ENCODE measurements around the gene CFL2.

CFL2 gene

DNA sequence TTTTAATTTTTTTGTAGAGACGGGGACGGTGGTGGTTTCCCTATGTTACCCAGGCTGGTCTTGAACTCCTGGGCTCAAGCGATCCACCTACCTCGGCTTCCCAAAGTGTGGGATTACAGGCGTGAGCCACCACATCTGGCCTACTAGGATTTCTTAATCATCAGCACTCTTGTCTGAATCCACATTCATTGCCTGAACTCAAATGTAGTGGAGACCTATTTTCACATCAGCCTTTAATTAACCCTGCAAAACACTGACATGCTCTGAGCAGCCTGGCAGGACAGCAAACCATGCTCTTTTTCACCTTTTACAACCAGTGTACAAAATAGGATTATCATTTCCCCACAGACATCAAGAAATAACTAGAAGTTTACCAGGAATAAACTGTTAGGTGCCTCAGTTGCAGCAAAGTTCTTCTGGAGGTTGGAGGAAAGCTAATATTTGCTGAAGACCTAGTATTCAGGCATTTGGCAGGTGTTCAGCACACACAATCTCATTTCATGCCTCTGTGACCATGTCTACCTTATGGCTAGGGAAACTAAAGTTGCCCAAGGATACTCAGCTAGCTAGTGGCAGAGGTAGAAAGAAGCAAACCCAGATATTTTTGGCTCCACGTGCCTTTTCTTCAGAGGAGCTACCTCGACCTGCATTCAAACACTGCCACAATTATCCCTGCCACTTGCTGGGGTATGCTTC is 37.7 kb downstream of the CFL2 start:
- peak; percentile 13 for DNase-seq (ENCODE audit: low spot score)

DNA sequence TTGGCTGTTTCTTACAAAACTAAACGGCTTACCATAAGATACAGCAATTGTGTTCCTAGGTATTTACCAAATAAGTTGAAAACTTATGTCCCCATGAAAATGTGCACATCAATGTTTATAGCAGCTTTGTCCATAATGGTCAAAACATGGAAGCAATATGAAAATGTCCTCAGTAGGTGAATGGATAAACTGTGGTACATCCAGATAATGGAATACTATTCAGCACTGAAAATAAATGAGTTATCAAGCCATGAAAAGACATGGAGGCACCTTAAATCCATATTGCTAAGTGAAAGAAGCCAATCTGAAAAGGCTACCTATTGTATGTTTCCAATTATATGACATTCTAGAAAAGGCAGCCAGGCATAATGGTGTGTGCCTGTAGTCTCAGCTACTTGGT is 40.7 kb downstream of the CFL2 start:
- DNase-seq (ENCODE audit: low spot score), result no peak

DNA sequence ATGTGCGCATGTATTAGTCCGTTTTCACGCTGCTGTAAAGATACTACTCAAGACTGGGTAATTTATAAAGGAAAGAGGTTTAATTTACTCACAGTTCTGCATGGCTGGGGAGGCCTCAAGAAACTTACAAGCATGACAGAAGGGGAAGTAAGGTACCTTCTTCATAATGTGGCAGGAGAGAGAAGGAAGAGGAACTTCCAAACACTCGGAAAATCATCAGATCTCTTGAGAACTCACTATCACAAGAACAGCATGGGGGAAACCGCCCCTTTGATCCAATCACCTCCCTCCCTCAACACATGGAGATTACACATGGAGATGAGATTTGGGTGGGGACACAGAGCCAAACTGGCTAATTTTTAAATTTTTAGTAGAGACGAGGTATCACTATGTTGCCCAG is 42.7 kb downstream of the CFL2 start:
- DNase-seq (ENCODE audit: low spot score), result no peak

DNA sequence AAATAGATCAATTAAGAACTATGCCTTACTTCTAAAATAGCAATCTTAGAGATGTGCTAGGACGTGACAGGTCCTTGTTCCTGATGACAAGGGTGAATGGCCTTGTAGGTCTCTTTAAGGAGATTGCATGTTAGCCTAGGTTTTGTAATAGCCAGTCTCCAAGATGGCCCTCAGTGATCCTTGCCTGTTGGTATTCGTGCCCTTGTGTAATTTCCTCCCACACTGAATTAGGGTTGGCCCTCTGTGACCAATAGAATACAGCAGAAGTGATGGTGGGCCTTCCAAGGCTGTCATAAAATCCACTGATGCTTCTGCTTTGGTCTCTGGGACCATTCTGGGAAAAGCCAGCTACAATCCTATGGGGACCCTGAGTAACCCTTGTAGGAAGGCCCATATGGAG is 46.3 kb downstream of the CFL2 start:
- DNase-seq (ENCODE audit: low spot score), result no peak

- DNase-seq (ENCODE audit: low spot score), result no peak
Measured at GRCh38 chr14:34667007-34667406, 47.4 kb downstream of the CFL2 start.

DNA sequence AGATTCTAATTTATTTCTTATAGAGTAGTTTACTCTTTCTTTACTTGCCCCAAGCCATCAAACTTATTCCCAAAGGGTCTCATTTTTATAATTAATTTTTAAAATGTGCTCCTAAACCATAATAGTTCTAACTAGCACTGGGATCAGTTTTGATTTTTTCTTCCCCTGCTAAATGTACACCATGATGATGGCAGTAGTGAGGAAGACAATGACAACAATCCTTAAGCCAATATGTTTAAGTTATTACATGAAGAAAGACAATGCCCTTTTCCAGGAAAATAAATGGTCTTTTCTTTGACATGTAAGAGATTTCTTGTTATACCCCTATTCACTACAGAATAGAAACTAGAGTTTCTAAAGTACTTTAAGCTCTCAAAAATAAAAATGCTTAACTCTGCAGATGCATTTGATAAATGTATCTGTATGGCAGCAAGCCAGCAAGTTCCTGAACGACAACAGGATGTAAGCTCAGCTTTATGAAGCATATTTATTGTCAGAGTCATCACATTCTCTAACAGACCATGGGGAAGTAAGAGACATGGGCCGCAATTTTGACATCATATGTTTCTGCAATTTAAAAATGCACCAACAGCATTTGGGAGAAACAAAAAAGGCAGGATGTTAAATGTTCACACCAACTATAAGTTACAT is 48.5 kb downstream of the CFL2 start:
- DNase-seq (ENCODE audit: low spot score), result no peak

DNA sequence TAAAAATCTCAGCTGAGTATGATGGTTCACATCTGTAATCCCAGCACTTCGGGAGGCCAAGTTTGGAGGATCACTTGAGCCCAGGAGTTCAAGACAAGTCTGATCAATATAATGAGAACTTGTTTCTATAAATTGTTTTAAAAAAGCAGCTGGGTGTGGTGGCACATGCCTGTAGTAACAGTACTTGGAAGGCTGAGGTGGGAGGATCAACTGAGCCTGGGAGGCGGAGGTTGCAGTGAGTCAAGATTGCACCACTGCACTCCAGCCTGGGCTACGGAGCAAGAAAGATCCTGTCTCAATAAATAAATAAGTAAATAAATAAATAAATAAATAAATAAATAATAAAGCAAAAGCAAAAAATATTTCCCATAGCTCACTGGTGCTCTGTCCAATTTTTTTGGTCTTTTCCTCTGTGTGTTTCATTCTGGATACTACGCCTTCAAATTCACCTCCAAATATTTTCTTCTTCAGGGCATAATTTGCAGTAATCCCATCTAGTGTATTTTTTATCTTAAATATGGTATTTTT is 51.8 kb downstream of the CFL2 start:
- DNase-seq (ENCODE audit: low spot score), result no peak

GRCh38 chr14:34660796-34661195 is 53.6 kb downstream of the CFL2 start:
- DNase-seq (ENCODE audit: low spot score), result no peak
